GM19240 (cell line): ENCODE data around the gene WDR88.

Experiments
- DNase-seq: peaks from one replicate; pipeline ENCODE4 v3.0.0; 2011; ENCODE audit warnings: low spot score; ENCODE audit not compliant: insufficient read length

The WDR88 gene, protein sequence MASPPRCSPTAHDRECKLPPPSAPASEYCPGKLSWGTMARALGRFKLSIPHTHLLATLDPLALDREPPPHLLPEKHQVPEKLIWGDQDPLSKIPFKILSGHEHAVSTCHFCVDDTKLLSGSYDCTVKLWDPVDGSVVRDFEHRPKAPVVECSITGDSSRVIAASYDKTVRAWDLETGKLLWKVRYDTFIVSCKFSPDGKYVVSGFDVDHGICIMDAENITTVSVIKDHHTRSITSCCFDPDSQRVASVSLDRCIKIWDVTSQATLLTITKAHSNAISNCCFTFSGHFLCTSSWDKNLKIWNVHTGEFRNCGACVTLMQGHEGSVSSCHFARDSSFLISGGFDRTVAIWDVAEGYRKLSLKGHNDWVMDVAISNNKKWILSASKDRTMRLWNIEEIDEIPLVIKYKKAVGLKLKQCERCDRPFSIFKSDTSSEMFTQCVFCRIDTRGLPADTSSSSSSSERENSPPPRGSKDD

DNA sequence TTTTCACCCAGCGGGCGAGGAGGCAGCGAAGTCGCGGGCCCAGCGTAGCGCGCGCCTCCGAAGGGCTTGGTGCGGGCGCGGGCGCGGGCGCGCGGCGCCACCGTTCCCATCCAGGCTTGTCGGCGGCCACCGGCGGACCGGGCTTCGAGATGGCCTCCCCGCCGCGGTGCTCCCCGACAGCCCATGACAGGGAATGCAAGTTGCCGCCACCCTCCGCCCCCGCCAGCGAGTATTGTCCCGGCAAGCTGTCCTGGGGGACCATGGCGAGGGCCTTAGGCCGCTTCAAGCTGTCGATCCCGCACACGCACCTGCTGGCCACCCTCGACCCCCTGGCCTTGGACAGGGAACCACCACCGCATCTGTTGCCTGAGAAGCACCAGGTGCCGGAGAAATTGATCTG, at the start of gene WDR88:
TSS of gene WDR88 (plus strand) at position 94 of the 400 bp plus-strand sequence. CDS start at position 150, 56 bp downstream.
- DNase-seq = no peak

DNA sequence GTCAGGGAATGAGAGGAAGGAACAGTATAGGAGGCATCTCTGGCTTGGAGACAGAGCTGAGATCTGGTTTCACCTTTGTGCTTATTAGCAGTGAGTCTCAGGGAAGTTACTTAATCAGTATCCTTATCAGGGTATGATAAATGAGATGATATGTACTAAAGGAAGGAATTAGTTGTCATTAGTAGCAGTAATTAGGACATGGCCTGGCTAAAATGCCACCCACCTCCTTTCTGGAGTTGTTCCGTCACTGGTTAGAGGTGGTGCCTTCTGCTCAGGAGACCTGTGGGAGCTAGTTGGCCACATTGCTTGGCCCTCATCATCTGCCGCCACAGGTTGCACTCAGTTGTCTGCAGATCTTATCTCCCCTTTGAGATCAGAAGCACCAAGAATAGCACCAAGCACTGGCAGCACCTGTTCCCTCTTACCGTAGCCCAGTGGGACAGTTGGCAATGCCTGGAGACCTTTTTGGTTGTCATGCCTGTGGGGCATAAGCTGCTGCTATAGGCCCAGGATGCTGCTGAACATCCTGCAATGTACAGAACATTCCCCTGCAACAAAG, 46.3 kb upstream of the WDR88 start:
- no peak for DNase-seq

DNA sequence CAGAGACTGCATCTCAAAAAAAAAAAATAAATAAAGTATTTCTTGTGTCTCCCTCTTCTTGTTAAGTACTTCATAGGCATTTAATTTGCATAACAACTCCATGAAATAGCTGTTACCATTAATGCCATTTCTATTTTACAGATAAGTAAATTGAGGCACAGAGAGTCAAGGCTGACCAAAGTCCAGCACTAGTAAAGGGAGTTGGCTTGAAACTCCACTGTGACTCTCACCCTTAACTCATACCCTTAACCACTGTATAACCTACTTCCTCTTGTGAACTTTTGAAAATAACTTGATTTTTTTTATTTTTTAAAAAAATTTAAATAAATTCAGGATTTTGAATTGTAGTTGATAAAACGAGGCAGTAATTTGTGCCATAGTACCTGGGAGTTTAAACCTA, 45.0 kb upstream of the WDR88 start:
- DNase-seq = no peak

DNA sequence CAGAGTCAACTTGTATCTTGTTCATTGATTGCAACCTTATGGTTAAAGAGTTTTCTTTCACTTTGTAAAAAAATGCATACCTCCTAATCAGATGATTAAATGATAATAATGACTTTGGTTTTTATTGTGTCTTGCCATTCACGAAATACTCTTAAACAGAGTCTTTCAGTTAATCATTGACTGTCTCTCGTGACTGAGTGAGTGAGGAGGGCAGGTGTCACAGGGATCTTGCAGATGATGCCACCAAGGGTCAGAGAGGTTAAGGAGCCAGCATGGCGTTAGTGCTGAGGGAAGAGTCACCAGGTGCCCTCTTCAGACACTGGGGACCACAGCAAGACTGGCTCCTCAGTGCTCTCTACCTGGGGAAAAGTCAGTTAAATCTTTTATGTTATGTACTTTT, 42.9 kb upstream of the WDR88 start:
- DNase-seq = no peak

DNA sequence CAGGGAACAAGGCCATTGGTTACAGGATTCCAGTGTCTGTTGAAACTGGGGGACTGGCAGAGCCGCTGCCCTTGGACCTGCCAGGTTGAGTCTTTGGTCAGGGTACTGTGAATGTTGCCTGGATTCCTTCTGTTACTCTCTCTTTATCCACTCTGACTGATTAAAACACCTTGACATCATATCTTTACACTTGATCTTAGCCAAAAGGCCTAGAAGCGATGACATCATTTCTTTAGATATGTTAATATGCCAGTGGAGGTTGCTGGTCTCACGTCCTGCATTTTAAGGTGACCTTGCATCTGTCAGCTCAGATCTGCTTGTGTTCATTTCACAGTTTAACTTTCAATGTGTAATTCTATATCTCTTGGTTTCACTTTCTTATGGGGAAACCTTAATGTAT, 41.7 kb upstream of the WDR88 start:
- DNase-seq = no peak

DNA sequence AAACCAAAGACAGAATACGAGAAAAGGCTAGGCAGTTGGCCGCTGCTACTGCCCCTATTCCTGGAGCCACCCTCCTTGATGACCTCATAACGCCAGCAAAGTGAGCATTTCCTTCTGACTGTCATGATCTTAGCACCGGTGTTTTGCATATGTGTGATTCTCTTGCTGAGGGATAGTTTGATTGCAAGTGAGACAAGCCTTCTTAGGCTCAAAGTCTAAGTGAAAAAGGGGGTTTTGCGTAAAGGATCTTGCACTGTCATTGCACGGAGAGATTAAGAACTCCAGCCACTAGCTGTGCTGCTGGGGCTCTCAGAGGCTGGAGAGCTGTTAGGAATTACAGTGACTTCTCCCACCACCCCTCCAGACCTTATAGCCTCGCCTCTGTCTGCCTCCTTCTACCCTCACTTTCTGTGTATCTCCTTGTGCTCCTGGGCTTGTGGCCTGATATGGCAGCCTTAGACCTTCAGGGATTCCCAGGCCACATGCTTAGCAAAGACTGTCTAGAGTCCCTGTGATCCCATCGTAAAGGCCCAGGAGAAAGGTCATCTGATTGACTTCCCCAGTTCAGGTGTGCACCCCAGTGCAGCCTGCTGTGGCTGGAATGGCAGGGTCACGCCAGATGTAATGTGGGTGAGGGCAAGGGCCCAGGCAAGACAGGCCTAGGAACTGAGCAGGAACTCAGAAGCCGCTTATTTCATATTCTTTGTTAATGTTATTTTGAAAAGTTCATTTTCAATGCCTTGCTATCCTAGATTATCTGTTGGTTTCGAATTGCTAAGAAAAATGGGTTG, 38.3 kb upstream of the WDR88 start:
- no peak for DNase-seq

DNA sequence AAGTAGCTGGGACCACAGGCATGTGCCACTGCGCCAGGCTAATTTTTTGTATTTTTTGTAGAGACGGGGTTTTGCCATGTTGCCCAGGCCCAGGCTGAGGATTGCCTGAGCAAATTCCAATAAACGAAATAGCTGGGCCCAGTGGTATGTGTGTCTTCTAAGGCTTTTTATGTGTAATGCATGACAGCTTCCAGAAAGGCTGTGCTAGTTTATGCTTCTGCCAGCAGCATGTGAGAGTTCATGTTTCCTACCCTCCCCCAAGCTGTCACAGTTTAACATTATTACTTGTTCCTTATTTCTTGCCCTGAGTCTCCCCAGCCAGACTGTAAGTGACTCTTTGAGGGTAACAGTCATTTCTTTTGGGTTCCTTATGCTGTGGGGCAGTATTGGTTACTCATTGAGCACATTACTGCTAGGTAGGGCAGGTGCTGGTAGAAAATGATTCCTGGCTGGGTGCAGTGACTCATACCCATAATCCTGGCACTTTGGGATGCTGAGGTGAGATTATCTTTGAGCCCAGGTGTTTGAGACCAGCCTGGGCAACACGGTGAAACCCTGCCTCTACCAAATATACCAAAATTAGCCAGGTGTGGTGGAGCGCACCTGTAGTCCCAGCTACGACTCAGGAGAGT, 37.4 kb upstream of the WDR88 start:
- DNase-seq = no peak

DNA sequence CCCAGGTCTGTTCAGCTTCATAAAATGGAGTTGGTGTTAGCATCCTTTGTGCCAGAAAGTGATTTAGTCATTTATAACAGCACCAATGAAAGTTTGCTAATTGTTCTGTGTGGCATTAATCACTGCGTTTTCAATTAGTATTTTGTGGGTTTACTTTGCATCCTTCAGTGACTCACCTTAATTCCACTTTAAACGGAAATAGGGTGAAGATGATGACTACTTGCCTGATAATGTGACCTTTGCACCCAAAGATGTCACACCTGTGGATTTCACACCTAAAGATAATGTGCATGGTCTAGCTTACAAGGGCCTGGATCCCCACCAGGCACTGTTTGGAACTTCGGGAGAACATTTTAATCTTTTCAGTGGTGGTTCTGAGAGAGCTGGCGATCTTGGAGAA, 35.9 kb upstream of the WDR88 start:
- no peak for DNase-seq

DNA sequence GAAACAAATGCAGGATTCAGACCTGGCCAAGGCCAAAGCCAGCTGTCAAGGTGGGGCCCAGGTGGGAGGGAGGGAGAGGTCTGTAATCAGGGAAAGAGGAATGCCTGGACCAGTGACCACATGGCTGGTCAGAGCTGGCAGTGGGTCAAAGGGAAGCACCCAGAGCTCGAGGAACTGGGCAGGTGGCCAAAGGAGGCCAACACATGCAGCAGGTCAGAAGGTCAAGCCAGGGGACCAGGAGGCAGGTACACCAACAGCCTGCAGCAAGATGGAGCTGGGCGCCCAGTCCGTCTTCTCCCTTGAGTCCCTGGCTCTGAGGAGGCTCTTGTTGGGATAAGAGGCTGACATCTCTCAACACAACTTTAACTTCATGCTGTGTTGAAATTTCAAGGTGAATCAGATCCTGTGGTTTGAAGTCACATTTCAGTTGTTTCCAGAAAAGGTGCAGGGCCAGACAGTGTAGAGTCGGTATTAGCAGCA, 33.8 kb upstream of the WDR88 start:
- no peak for DNase-seq

DNA sequence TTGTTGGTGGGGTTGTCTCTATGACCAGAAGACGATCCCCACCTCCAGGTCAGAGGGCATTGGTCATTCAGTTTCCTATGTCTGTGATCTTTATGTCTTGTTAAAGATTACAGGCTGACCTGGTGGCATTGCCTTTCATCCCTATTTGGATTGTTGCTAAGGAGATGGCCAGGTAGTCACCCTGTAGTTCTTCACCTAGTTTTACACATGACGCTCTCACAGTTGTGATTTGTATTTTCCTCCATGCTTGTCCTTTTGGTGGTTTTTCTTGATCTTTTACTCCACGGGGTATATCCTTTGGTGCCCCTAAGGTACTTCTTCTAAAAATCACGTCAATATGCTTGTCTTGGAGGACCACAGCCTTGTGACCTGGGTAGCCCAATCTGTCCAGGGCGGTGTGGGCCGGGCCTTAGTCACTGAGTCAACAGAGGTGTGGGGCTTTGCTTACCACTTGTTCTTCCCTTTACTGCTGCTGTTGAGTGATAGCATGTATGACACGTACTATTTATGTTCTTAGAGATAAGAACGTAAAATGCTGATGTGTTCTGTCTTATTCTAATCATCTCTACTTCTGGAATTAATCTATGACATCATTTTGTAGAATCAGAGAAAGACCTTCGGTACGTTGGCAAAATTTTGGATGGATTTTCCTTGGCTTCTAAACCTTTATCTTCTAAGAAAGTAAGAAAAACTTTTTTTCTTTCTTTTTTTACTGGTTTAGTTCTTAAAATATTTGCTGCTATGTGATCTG, 30.8 kb upstream of the WDR88 start:
- no peak for DNase-seq

DNA sequence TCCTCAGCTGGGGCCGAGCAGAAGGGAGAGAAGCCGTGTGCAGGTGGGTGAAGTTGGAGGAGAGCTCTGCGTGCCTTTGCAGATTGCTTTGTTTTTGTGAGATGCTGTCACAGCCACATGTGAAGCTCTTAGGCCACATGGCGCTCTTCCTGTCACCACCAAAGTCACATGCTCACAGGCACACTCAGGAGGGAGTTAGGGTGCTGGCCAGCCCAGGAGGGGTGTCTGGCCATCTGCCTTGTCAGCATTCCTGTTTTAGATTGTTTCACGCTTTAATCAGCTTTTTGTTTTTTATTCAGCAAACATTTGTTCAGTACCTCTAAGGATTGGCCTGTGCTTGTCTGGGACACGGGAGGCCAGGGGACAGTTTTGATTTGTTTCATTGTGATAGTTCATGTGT, 29.0 kb upstream of the WDR88 start:
- DNase-seq = no peak

DNA sequence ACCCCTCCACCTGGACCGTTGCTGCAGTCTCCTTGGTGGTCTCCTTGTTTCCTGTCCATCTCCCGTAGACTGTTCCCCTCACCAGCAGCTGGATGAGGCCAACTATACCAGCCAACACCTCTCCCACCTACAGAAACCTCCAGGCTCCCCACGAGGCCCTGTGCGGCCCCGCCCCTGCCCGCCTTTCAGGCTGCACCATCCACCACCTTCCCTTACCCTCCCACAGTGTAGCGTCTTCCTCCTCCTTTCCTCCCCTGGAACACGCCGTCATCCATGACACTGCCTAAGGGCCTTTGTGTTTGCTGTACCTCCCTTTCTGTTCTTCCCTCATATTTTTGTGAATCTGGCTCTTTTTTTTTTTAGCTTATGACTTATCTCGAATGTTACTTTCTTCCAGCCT, 23.8 kb upstream of the WDR88 start:
- DNase-seq = no peak

DNA sequence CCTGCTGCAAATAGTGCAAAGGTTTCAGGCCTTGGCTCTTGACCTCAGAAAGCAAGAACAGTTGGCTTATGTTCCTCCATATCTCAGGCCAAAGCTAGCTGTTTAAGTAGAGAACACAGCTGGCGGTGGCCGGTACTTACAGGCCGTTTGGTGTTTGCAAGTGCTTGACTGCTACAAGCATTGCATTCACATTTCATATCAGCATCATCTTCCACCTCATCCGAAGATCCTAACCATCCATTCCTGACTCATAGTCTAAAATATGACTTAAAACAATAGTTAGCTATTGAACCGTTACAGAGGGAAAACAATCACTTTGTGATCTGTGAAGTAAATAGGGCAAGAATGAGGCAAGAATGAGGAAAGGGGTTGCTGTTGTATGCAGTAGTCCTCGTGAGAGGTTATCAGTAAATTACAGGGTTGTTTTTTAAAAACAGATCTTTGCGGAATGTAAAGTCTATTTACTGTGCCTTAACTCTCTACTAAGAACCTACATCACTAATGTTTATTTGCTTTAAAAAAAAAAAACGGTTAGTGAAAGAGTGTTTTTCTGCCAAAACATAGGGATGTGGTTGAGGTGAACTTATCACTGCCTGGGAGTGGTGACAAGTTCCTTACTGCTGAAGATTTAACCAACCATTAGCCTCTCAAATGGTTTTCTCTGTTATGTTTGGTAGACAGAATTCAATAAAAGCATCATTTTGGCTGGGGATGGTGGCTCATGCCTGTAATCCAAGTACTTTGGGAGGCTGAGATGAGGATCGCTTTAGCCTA, 21.6 kb upstream of the WDR88 start:
- DNase-seq = no peak

DNA sequence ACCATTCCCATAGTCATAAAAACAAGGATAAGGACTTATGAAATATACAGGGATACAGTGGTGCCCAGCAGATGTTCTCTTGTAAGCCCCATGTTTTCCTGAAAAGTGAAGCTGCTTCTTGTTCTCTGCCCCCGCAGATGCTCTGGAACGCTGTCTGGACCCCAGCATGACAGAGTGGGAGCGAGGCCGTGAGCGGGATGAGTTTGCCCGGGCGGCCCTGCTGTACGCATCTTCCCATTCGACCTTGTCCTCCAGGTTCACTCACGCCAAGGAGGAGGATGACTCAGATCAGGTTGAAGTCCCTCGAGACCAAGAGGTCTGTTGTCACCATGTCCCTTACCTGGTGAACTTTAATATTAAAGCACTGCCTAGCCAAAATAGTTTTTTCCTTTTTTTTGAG, 20.3 kb upstream of the WDR88 start:
- DNase-seq = no peak

DNA sequence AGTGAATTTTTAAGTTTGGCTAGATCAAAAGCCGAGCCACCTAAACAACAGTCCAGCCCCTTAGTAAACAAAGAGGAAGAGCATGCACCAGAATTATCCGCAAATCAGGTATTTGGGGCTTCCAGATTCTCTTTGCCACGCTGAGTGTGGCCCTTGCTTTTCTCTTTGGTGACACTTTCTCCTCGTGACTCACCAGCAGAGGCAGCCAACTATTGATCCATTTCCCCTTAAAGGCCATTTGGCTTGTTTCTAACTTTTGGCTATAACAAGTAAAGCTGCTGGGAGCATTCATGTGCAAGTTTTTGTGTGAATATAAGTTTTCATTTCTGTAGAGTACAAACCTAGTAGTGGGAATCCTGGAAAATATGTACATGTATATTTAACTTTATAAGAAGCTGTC, 17.6 kb upstream of the WDR88 start:
- DNase-seq = no peak

DNA sequence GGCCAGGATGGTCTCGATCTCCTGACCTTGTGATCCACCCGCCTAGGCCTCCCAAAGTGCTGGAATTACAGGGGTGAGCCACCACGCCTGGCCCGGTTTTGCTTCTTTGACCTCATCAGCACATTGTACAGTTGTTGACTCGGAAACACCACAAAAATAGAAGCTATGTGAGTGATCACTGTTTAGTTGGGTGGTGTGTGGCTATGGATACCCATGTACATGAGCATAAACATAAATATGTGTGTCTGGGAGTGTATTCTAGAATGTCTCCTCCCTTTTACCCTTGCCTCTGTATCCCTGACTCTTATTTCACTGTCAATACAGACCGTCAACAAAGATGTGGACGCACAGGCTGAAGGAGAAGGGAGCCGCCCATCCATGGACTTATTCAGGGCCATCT, 14.4 kb upstream of the WDR88 start:
- no peak for DNase-seq

DNA sequence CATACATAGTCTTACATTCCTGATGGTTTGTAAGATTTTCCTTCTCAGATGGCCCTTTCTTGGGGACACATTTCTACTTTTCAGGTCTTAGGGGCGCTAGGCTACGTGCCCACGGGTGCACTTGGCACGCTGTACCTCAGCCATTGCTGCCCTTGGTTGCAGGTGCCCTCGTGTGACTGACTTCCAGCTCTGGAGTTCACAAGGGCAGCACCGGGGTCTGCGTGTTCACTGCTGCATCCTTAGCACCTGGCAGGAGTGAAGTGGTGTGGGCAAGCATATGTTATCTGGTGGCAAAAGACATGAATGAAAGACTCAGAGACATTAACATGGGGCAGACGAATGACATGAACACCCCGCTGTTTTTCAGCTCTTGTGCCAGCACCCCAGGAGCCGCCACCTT, 13.3 kb upstream of the WDR88 start:
- DNase-seq = no peak

DNA sequence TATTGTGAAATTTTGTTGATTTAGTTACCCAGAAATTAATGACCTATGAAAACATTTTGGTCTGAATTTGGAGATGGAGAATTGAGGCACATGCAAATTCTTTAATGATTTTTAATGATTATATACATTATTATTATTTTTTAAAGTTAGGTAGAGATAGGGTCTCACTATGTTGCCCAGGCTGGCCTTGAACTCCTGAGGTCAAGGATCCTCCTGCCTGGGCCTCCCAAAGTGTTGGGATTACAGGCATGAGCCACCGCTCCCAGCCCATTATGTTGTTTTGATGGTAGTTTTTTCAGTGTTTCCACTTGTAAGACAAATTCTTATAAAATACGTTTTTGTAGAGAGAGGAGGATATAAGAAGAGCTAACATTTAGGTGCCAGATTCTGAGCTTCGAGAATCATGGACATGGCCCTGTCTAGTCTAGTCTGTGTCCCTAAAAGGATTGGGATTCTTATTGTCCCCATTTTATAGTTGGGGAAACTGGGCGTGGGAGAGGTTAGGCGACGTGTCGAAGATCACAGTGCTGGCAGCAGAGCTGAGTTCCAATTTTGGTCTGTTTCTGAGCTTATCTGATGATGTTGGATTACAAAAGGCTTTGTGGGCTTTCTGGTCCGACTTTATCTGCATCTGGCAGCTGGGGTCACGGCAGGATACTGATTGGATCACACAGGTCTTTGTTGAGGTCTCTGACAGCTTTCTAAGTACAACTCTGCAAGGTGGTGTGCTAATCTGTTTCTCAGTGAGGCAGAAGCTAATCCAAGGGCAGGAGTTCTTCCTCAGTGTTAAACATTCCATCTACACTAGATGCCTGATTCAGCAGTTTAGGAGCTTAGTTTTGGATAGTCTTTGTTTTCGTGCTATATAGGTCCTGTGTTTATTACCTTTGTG, 7.5 kb upstream of the WDR88 start:
- no peak for DNase-seq

DNA sequence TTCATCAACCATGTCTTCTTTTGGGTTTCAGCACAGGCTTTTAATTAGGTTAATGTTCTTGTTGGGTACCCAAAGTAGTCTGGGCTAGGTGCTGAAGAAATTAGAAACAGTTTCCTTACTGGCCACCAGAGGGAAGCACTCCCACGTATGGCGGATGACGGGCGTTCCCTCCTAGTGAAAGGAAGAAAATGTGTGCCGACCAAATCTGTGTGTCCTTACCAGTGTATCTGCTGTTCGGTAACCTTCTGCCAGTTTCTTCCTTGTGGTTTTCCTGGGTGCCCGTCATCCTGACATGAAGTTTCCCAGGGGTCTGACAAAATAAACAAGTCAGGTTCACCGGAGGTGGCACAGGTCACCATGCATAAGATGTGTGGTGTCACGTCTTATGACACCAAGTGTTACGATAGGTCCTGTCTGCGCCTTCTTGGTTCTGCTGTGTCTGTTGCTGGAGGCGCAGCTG, 6.0 kb upstream of the WDR88 start:
- DNase-seq = peak; percentile 76
